HepG2 (cell line): ENCODE measurements around the gene GSC2. TPM values are rescaled to one million over a fixed set of nuclear protein-coding genes. Genes with fewer than 3 reads are reported as not detected.

Source experiments
- ATAC-seq: fragments of 200-7000 bp; cut with Tn5 transposase; 3 replicates; pipeline ENCODE4 v1.9.1; 2020; ENCODE audit warnings: mild to moderate bottlenecking, moderate library complexity
- BruUV-seq: library from RNA; stranded (reverse); fragments of 400-500 nt; replicated peaks from 2 replicates; lab custom pipeline; 2021; lab: Mats Ljungman, UMichigan
- CTCF ChIA-PET: fragments of 300-600 bp; formaldehyde crosslinking; extraction: SDS; loops from one replicate; lab custom pipeline; 2021; ENCODE audit warnings: low total read pairs, inconsistent platforms, low intra/inter-chr PET ratio; lab: Yijun Ruan, JAX
- POLR2A ChIA-PET: fragments of 350-600 bp; sonication (Branson Sonifier 250); formaldehyde crosslinking; loops from one replicate; lab custom pipeline; 2020; ENCODE audit warnings: antibody characterized with exemption, inconsistent platforms; lab: Yijun Ruan, JAX
- DNase-seq: peaks from one replicate; pipeline ENCODE4 v3.0.0-alpha.2; 2015; ENCODE audit warnings: low spot score
- FAIRE-seq: peaks from 3 replicates; lab custom pipeline; 2011; peaks lifted over from hg19 to GRCh38; lab: Jason Lieb, UNC
- H2AFZ ChIP-seq: one replicate; pipeline ENCODE4 v1.6.1; 2011; ENCODE audit warnings: low read length, inconsistent platforms
- H3K27ac ChIP-seq: fragments of 300-600 bp; 3 replicates; pipeline ENCODE4 v1.8.0; 2011; ENCODE audit warnings: mixed run types, mild to moderate bottlenecking, mixed read lengths, low read length, inconsistent platforms; ENCODE audit not compliant: insufficient read depth; ENCODE audit errors: extremely low read length
- H3K27me3 ChIP-seq, 2 experiments: fragments of 200-600 bp in 1 of 2; 2 replicates in 1 of 2; 3 replicates in 1 of 2; pipeline versions ENCODE4 v1.6.0 to v1.8.0; 2011; ENCODE audit warnings: low read length in 2 of 2, mild to moderate bottlenecking in 2 of 2, moderate library complexity in 2 of 2, inconsistent platforms in 1 of 2; ENCODE audit not compliant: insufficient read depth in 2 of 2, control insufficient read depth in 1 of 2
- H3K36me3 ChIP-seq, 2 experiments: fragments of 200-600 bp in 1 of 2; replicated peaks in 1 of 2; 2 replicates in 1 of 2; 3 replicates in 1 of 2; pipeline versions ENCODE4 v1.5.1 to v1.8.0; 2011; ENCODE audit warnings: low read length in 2 of 2, inconsistent platforms in 1 of 2; ENCODE audit not compliant: insufficient read depth in 2 of 2, control insufficient read depth in 1 of 2
- H3K4me1 ChIP-seq: 2 replicates; pipeline ENCODE4 v1.5.1; 2012; ENCODE audit warnings: low read length, inconsistent platforms; ENCODE audit not compliant: insufficient read depth
- H3K4me2 ChIP-seq: 2 replicates; pipeline ENCODE4 v1.6.0; 2011; ENCODE audit warnings: low read depth, low read length, inconsistent platforms
- H3K4me3 ChIP-seq, 3 experiments: fragments of 200-600 bp in 1 of 3; sonication (generic), shearing (Covaris generic) in 1 of 3; replicated peaks in 1 of 3; 2 replicates each; pipeline ENCODE4 v1.5.1; 2011 to 2016; ENCODE audit warnings: low read length in 3 of 3, inconsistent platforms in 2 of 3, low read depth in 2 of 3, mild to moderate bottlenecking in 2 of 3, control low read depth in 1 of 3, mixed read lengths in 1 of 3; ENCODE audit not compliant: insufficient read depth in 1 of 3
- H3K79me2 ChIP-seq: one replicate; pipeline ENCODE4 v1.6.1; 2011; ENCODE audit warnings: low read length, inconsistent platforms; ENCODE audit not compliant: insufficient read depth
- H3K9ac ChIP-seq: 2 replicates; pipeline ENCODE4 v1.6.0; 2011; ENCODE audit warnings: mild to moderate bottlenecking, low read depth, low read length, inconsistent platforms; ENCODE audit not compliant: insufficient read depth
- H3K9me3 ChIP-seq: 2 replicates; pipeline ENCODE4 v1.5.1; 2012; ENCODE audit warnings: mild to moderate bottlenecking, low read length
- H4K20me1 ChIP-seq: 2 replicates; pipeline ENCODE4 v1.6.0; 2011; ENCODE audit warnings: inconsistent platforms, mild to moderate bottlenecking, low read length, moderate library complexity; ENCODE audit not compliant: insufficient read depth
- CBX2 ChIP-seq, 2 experiments: fragments of 200-600 bp in 1 of 2; sonication (generic); formaldehyde crosslinking in 1 of 2; IDR thresholded peaks; 2 replicates each; pipeline versions ENCODE4 v1.7.0 to v1.8.1; 2018 to 2022; ENCODE audit warnings: low read depth in 2 of 2, low read length in 1 of 2, mild to moderate bottlenecking in 1 of 2, missing genetic modification reagents in 1 of 2
- KDM5B ChIP-seq: sonication (generic); formaldehyde crosslinking; IDR thresholded peaks from 2 replicates; pipeline ENCODE4 v1.4.0; 2020; ENCODE audit warnings: missing genetic modification reagents, mild to moderate bottlenecking, borderline replicate concordance
- MTF2 ChIP-seq: sonication (generic); formaldehyde crosslinking; IDR thresholded peaks from 2 replicates; pipeline ENCODE4 v1.5.0; 2020; ENCODE audit warnings: missing genetic modification reagents, borderline replicate concordance
- NR2C2 ChIP-seq: sonication (generic); formaldehyde crosslinking; IDR thresholded peaks from 2 replicates; pipeline ENCODE4 v1.4.0; 2020; ENCODE audit warnings: missing genetic modification reagents, mild to moderate bottlenecking, moderate library complexity, borderline replicate concordance
- PHF21A ChIP-seq: sonication (generic); formaldehyde crosslinking; IDR thresholded peaks from 2 replicates; pipeline ENCODE4 v1.5.0; 2020; ENCODE audit warnings: mild to moderate bottlenecking, missing genetic modification reagents
- SOX5 ChIP-seq: IDR thresholded peaks from 2 replicates; pipeline ENCODE4 v1.6.1; 2016; ENCODE audit warnings: borderline replicate concordance
- ZNF572 ChIP-seq: sonication (generic); formaldehyde crosslinking; IDR thresholded peaks from 2 replicates; pipeline ENCODE4 v1.5.1; 2020; ENCODE audit warnings: mild to moderate bottlenecking, missing genetic modification reagents
- ZNF607 ChIP-seq: sonication (generic); formaldehyde crosslinking; IDR thresholded peaks from 2 replicates; pipeline ENCODE4 v1.5.1; 2020; ENCODE audit warnings: missing genetic modification reagents, mild to moderate bottlenecking, borderline replicate concordance
- ZNF780A ChIP-seq: sonication (generic); formaldehyde crosslinking; IDR thresholded peaks from 2 replicates; pipeline ENCODE4 v1.8.0; 2022; ENCODE audit warnings: mild to moderate bottlenecking, missing genetic modification reagents, moderate library complexity
- ZNF790 ChIP-seq: sonication (generic); formaldehyde crosslinking; IDR thresholded peaks from 2 replicates; pipeline ENCODE4 v1.8.0; 2022; ENCODE audit warnings: missing genetic modification reagents, mild to moderate bottlenecking, borderline replicate concordance
- ZNF839 ChIP-seq: sonication (generic); formaldehyde crosslinking; IDR thresholded peaks from 2 replicates; pipeline ENCODE4 v1.4.0; 2020; ENCODE audit warnings: missing genetic modification reagents, mild to moderate bottlenecking, borderline replicate concordance
- WGBS: methylation state at CpG from one replicate; pipeline ENCODE4 v1.1.6; 2017; ENCODE audit warnings: low lambda C conversion rate; 5-methylcytosine and 5-hydroxymethylcytosine counted together
- in situ Hi-C: cut with HindIII; loops from 2 replicates; pipeline ENCODE4 v1.10.0; 2017; ENCODE audit warnings: low pct_unique_long_range_greater_than_20kb; ENCODE audit not compliant: extremely low pct_ligation_motif_present
- intact Hi-C: fragments of 100-400 bp; cut with micrococcal nuclease; formaldehyde crosslinking; loops from one replicate; pipeline ENCODE4 v1.10.0; 2022; ENCODE audit not compliant: unreplicated experiment
- polyA plus RNA-seq, 8 experiments: library from polyadenylated mRNA; depleted of rRNA in 3 of 8; stranded (reverse) in 7 of 8; unstranded in 1 of 8; fragments of >200 nt; fragmentation: Illumina TruSeq in 4 of 8; extraction: Trizol in 4 of 8; gene quantifications; 2 replicates each; pipeline versions ENCODE4 v1.2.1 to v1.2.3, GENCODE V29; 2011 to 2016; ENCODE audit warnings: low read depth in 4 of 8, missing spikeins in 1 of 8, mixed read lengths in 1 of 8; ENCODE audit not compliant: insufficient read depth in 1 of 8
- total RNA-seq, 5 experiments: library from RNA; depleted of rRNA; stranded (reverse); fragments of >200 nt; fragmentation: Illumina TruSeq; extraction: Trizol; gene quantifications; 2 replicates each; pipeline ENCODE4 v1.2.3, GENCODE V29; 2016; ENCODE audit warnings: low read depth in 1 of 5
- TF ChIP-seq, protein P1 (sequence below): sonication (generic); formaldehyde crosslinking; IDR thresholded peaks from 2 replicates; pipeline ENCODE4 v1.4.0; 2020; ENCODE audit warnings: mild to moderate bottlenecking, low read depth, missing genetic modification reagents
- TF ChIP-seq, protein P2 (sequence below): sonication (generic); formaldehyde crosslinking; IDR thresholded peaks from 2 replicates; pipeline ENCODE4 v1.4.0; 2020; ENCODE audit warnings: missing genetic modification reagents
- TF ChIP-seq, protein P3 (sequence below): sonication (generic); formaldehyde crosslinking; IDR thresholded peaks from 2 replicates; pipeline ENCODE4 v1.5.0; 2020; ENCODE audit warnings: mild to moderate bottlenecking, missing genetic modification reagents

Gene GSC2
- total and polyA plus RNA-seq, 2 of the 13 experiments (the other 11 are each of a cell fraction or from before 2014, with no cell fraction given) = not detected

DNA sequence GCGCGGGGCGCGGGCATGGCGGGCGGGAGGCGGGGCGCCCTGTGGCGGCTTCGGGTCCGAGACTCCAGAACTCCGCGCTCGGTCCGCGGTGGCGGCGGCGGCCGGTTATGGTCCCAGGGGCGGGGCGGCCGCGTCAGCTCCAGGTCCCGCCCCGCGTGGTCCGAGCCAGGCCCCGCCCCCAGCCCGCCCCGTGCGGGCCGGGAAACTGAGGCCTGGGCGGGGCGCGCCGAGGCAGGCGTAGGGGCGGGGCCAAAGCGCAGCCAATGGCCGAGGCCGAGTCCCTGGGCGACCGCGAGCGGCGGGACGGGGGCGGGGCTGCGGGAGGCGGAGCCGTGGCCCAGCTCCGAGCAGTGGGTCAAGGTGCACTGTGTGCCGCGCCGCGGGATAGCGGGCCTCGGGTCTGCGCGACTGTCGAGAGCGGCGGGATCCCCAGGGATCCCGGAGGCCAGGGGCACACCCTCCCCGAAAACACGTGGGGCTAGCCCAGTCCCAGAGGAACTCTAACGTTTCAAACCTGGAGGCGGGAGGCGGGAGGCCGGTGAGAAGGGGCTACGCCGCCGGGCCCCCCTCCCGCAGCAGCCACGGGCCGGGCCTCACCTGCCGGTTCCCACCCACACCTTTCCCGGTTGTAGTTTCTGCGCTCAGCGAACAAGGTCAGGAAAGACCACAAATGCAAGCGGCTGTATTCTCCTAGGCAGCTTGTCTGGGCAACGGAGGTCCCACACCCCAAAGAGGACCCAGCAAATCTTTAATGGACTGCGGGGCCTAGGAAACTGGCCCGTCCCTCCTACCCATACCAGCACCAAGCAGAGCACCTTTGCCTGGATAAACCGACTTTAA, 28.8 kb upstream of the GSC2 start, which contains the start of gene SLC25A1 (continued):
- no peak for TF ChIP-seq ZNF839
- TF ChIP-seq KDM5B (CRISPR knock-in tag) = 0 out of 2 replicates have a peak, but pooled peaks have one; percentile 40
- TF ChIP-seq NR2C2 = 0 out of 2 replicates have a peak, but pooled peaks have one; percentile 14
- TF ChIP-seq ZNF572 (CRISPR knock-in tag) = 0 out of 2 replicates have a peak, but pooled peaks have one; percentile 24

DNA sequence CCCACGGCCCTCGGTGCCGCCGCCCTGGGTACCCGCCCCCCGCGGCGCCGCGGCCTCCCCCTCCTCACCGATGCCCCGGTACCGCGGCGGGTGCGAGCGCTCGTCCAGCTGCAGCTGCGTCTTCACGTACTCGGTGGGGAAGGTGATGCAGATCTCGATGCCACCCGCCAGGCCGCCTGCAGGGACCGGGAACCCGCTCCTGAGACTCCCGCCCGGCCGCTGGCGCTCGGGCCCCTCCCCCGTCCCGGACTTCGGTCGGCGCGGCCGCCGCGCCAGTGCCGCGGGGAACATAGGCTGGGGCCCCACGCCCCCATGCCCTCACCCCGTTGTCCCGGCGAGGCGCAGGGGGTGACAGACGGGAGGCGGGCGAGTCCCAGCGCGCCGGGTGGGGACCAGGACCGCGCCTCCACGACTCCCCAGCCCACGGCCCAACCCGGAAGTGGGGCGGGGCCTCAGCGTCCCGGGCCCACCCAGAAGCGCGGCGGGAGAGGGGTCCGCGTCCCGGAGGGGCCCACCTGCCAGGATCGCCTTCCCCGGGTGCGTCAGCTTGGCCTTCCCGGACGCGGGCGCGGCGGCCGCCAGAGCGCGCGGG, 28.1 kb upstream of the GSC2 start:
- no peaks in the 10 kb centered on the region for H3K9me3 ChIP-seq
- POLR2A ChIA-PET = interaction anchor here (0.5 to 3.6 kb wide), 19 partner anchors 9 to 662 kb away, joined by 3 to 22 read pairs (median 4); partner anchors contain the start of genes C22orf39, CDC45, CLTCL1 and DGCR2
- peak overlapping the region; percentile 95 for H3K4me2 ChIP-seq
- ATAC-seq (peak; percentile 6), DNase-seq (peak; percentile 21), FAIRE-seq (no peak)
- intact Hi-C loops = loop anchor here (1.0 to 5.0 kb wide), 2 partner anchors 34 to 254 kb away; partner anchors contain the start of genes ESS2, HIRA and MRPL40
- no TSS peak for BruUV-seq
- peaks cover 3 to 15% of the 10 kb centered on the region in 2 experiments; a peak in 3 of 5 replicates for H3K36me3 ChIP-seq
- H3K9ac ChIP-seq = peak overlapping the region; percentile 90
- no peaks in the 10 kb centered on the region for H3K27me3 ChIP-seq
- in situ Hi-C loops = no loop called here
- peak overlapping the region; percentile 80 to 94 (median 92); a peak in 5 of 6 replicates for H3K4me3 ChIP-seq
- peaks cover 61% of the 10 kb centered on the region for H3K4me1 ChIP-seq
- H3K27ac ChIP-seq = peak overlapping the region; percentile 95
- no peak overlapping the region for H2AFZ ChIP-seq
- WGBS = no CpG with 5 or more reads among the region's 80 CpGs
- H3K79me2 ChIP-seq = peaks cover 24% of the 10 kb centered on the region
- CTCF ChIA-PET = no interaction called here
- peaks cover 18% of the 10 kb centered on the region for H4K20me1 ChIP-seq
- TF ChIP-seq MTF2 (CRISPR knock-in tag) (no peak), SOX5 (CRISPR knock-in tag) (no peak), CBX2 (IDR thresholded peaks at IDR 0.05; ENCODE audit: low read depth, low read length) (no peak), CBX2 (CRISPR knock-in tag; IDR thresholded peaks at IDR 0.05; ENCODE audit: low read depth) (no peak), ZNF790 (peak; percentile 91; the same call in 1 of the 2 replicates), PHF21A (CRISPR knock-in tag) (peak; percentile 46; the same call in 1 of the 2 replicates), ZNF780A (CRISPR knock-in tag) (no peak), ZNF607 (peak; percentile 20; the same call in 1 of the 2 replicates)
- TF ChIP-seq, protein P1, sequence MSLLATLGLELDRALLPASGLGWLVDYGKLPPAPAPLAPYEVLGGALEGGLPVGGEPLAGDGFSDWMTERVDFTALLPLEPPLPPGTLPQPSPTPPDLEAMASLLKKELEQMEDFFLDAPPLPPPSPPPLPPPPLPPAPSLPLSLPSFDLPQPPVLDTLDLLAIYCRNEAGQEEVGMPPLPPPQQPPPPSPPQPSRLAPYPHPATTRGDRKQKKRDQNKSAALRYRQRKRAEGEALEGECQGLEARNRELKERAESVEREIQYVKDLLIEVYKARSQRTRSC (CRISPR knock-in tag) = no peak
- TF ChIP-seq, protein P2, sequence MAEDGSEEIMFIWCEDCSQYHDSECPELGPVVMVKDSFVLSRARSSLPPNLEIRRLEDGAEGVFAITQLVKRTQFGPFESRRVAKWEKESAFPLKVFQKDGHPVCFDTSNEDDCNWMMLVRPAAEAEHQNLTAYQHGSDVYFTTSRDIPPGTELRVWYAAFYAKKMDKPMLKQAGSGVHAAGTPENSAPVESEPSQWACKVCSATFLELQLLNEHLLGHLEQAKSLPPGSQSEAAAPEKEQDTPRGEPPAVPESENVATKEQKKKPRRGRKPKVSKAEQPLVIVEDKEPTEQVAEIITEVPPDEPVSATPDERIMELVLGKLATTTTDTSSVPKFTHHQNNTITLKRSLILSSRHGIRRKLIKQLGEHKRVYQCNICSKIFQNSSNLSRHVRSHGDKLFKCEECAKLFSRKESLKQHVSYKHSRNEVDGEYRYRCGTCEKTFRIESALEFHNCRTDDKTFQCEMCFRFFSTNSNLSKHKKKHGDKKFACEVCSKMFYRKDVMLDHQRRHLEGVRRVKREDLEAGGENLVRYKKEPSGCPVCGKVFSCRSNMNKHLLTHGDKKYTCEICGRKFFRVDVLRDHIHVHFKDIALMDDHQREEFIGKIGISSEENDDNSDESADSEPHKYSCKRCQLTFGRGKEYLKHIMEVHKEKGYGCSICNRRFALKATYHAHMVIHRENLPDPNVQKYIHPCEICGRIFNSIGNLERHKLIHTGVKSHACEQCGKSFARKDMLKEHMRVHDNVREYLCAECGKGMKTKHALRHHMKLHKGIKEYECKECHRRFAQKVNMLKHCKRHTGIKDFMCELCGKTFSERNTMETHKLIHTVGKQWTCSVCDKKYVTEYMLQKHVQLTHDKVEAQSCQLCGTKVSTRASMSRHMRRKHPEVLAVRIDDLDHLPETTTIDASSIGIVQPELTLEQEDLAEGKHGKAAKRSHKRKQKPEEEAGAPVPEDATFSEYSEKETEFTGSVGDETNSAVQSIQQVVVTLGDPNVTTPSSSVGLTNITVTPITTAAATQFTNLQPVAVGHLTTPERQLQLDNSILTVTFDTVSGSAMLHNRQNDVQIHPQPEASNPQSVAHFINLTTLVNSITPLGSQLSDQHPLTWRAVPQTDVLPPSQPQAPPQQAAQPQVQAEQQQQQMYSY (CRISPR knock-in tag) = no peak
- TF ChIP-seq, protein P3, sequence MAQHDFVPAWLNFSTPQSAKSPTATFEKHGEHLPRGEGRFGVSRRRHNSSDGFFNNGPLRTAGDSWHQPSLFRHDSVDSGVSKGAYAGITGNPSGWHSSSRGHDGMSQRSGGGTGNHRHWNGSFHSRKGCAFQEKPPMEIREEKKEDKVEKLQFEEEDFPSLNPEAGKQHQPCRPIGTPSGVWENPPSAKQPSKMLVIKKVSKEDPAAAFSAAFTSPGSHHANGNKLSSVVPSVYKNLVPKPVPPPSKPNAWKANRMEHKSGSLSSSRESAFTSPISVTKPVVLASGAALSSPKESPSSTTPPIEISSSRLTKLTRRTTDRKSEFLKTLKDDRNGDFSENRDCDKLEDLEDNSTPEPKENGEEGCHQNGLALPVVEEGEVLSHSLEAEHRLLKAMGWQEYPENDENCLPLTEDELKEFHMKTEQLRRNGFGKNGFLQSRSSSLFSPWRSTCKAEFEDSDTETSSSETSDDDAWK (CRISPR knock-in tag) = no peak
